Measurements from ENCODE around the gene C1orf232.

The C1orf232 gene

DNA sequence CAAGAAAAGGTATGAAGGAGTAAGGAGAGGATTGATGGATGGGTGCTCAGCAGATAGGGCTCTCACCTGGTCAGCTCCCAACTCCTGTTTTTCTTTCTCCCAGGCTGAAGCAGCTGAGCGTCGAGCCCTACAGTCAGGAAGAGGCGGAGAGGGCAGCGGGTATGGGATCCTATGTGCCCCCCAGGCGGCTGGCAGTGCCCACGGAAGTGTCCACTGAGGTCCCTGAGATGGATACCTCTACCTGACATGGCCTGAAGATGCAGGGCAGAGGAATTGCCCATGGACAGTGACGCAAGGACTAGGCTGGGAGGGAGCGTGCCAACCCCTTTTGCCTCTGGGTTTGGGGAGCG lies 1.7 kb upstream of the C1orf232 start:
- H3K4me3 ChIP-seq (ENCODE audit: low read depth in 1 of 2, low read length in 2 of 2): peak overlapping the region; percentile 56 to 84; a peak in 3 of 4 replicates
- H3K4me2 ChIP-seq (ENCODE audit: insufficient read depth, low read length): peak overlapping the region; percentile 81
- H3K79me2 ChIP-seq (ENCODE audit: insufficient read depth, low read length): peaks cover 3% of the 10 kb centered on the region; the same call in 1 of the 2 replicates
- TF ChIP-seq, protein P1, sequence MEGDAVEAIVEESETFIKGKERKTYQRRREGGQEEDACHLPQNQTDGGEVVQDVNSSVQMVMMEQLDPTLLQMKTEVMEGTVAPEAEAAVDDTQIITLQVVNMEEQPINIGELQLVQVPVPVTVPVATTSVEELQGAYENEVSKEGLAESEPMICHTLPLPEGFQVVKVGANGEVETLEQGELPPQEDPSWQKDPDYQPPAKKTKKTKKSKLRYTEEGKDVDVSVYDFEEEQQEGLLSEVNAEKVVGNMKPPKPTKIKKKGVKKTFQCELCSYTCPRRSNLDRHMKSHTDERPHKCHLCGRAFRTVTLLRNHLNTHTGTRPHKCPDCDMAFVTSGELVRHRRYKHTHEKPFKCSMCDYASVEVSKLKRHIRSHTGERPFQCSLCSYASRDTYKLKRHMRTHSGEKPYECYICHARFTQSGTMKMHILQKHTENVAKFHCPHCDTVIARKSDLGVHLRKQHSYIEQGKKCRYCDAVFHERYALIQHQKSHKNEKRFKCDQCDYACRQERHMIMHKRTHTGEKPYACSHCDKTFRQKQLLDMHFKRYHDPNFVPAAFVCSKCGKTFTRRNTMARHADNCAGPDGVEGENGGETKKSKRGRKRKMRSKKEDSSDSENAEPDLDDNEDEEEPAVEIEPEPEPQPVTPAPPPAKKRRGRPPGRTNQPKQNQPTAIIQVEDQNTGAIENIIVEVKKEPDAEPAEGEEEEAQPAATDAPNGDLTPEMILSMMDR (IDR thresholded peaks at IDR 0.05; ENCODE audit: borderline replicate concordance, extremely low read depth, low read length, poor library complexity, severe bottlenecking): no peak
- TF ChIP-seq EZH2 (IDR thresholded peaks at IDR 0.05; ENCODE audit: borderline replicate concordance, low read depth, low read length, severe bottlenecking): no peak
- H3K4me1 ChIP-seq (ENCODE audit: insufficient read depth, low read length): peaks cover 23% of the 10 kb centered on the region
- H3K27me3 ChIP-seq (ENCODE audit: insufficient read depth, low read length, poor library complexity): peaks cover 3% of the 10 kb centered on the region
- no peak for ATAC-seq (ENCODE audit: insufficient read depth, low read depth)
- peak overlapping the region; percentile 45; the same call in 1 of the 2 replicates for H3K27ac ChIP-seq (ENCODE audit: low read length)
- H3K36me3 ChIP-seq (ENCODE audit: insufficient read depth, low read length): peaks cover 5% of the 10 kb centered on the region
- no peaks in the 10 kb centered on the region for H4K20me1 ChIP-seq (ENCODE audit: insufficient read depth, low read length)
- H2AFZ ChIP-seq (ENCODE audit: low read depth, low read length): peak overlapping the region; percentile 95
- no peaks in the 10 kb centered on the region for H3K9me3 ChIP-seq (ENCODE audit: insufficient read depth, low read length, severe bottlenecking)
- H3K9ac ChIP-seq (ENCODE audit: low read depth, low read length): peak overlapping the region; percentile 83
- DNase-seq: no peak

DNA sequence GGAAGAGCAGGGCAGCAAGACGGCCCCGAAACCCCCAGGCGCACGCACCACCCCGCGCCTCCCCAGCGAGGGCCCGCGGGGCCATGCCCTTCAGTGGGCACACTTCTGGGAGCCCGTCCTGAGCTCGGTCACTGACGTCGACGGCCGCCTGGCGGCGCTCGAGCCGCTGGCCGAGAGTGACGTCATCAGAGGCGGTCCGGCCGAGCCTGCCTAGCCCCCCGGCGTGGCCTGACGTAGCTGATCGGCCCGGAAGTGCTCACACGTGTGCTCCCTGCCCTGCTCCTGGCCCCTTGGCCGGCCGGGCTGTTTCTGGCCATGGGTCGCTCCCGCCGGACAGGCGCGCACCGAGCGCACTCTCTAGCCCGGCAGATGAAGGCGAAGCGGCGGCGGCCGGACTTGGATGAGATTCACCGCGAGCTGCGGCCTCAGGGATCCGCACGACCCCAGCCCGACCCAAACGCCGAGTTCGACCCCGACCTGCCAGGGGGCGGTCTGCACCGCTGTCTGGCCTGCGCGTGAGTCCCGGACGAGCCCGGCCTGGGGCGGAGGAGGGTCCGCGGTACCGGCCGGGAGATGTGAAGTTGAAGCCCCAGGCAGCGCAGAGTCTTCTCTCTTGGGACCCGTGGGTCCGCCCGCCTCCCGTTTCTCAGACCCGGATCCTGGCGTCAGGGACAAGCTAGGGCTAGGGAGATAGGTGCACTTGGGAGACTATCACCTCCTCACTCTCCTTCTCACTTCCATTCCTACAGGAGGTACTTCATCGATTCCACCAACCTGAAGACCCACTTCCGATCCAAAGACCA lies 1.1 kb upstream of the C1orf232 start, which contains the start of gene ZNF593:
Gene ZNF593, plus strand, starts transcription at position 240 of the 803 bp plus-strand sequence. Its CDS starts 76 bp downstream, at position 316.
- H3K4me1 ChIP-seq (ENCODE audit: insufficient read depth, low read length): peaks cover 23% of the 10 kb centered on the region
- DNase-seq: peak; percentile 87
- peak within 1 kb of the TSS; percentile 45; the same call in 1 of the 2 replicates for H3K27ac ChIP-seq (ENCODE audit: low read length)
- peaks cover 5% of the 10 kb centered on the region for H3K36me3 ChIP-seq (ENCODE audit: insufficient read depth, low read length)
- peak within 1 kb of the TSS; percentile 81 for H3K4me2 ChIP-seq (ENCODE audit: insufficient read depth, low read length)
- TF ChIP-seq, protein P1 (IDR thresholded peaks at IDR 0.05; ENCODE audit: borderline replicate concordance, extremely low read depth, low read length, poor library complexity, severe bottlenecking): peak; percentile 87
- no peak for TF ChIP-seq EZH2 (IDR thresholded peaks at IDR 0.05; ENCODE audit: borderline replicate concordance, low read depth, low read length, severe bottlenecking)
- peaks cover 3% of the 10 kb centered on the region for H3K27me3 ChIP-seq (ENCODE audit: insufficient read depth, low read length, poor library complexity)
- ATAC-seq (ENCODE audit: insufficient read depth, low read depth): peak; percentile 89
- peak within 1 kb of the TSS; percentile 83 for H3K9ac ChIP-seq (ENCODE audit: low read depth, low read length)
- peak within 1 kb of the TSS; percentile 95 for H2AFZ ChIP-seq (ENCODE audit: low read depth, low read length)
- H3K9me3 ChIP-seq (ENCODE audit: insufficient read depth, low read length, severe bottlenecking): no peaks in the 10 kb centered on the region
- peaks cover 3% of the 10 kb centered on the region; the same call in 1 of the 2 replicates for H3K79me2 ChIP-seq (ENCODE audit: insufficient read depth, low read length)
- H3K4me3 ChIP-seq (ENCODE audit: low read depth in 1 of 2, low read length in 2 of 2): peak within 1 kb of the TSS; percentile 56 to 84; a peak in 3 of 4 replicates
- H4K20me1 ChIP-seq (ENCODE audit: insufficient read depth, low read length): no peaks in the 10 kb centered on the region

DNA sequence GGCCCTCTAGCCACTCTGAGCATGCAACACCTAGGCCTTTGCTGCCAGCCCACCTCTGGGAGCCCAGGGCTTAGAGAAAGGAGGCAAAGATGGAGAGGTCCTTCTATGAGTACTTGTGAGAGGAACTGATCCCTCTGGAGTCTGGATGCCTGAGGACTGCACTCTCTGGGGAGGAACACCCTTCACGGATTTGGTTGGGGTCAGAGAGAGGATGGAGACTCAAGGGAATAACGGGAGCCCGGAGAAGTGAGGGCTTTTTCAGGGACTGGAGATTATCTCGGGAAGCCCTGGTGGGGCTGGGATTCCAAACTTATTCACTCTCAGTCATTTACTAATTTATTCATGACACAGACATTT lies 413 bp upstream of the C1orf232 start:
- DNase-seq (no peak), ATAC-seq (ENCODE audit: insufficient read depth, low read depth) (no peak)
- Histone ChIP-seq H3K36me3 (ENCODE audit: insufficient read depth, low read length) (peaks cover 5% of the 10 kb centered on the region), H3K27ac (ENCODE audit: low read length) (no peak overlapping the region; the same call in 1 of the 2 replicates), H3K79me2 (ENCODE audit: insufficient read depth, low read length) (peaks cover 3% of the 10 kb centered on the region; the same call in 1 of the 2 replicates), H3K9me3 (ENCODE audit: insufficient read depth, low read length, severe bottlenecking) (no peaks in the 10 kb centered on the region), H2AFZ (ENCODE audit: low read depth, low read length) (peak overlapping the region; percentile 95), H3K27me3 (ENCODE audit: insufficient read depth, low read length, poor library complexity) (peaks cover 9% of the 10 kb centered on the region), H3K4me2 (ENCODE audit: insufficient read depth, low read length) (peak overlapping the region; percentile 81), H3K9ac (ENCODE audit: low read depth, low read length) (peak overlapping the region; percentile 83), H3K4me1 (ENCODE audit: insufficient read depth, low read length) (peaks cover 23% of the 10 kb centered on the region), H4K20me1 (ENCODE audit: insufficient read depth, low read length) (no peaks in the 10 kb centered on the region), H3K4me3 (ENCODE audit: low read depth in 1 of 2, low read length in 2 of 2) (peak overlapping the region in 1 of 2 experiments; percentile 84; a peak in 2 of 4 replicates)
- TF ChIP-seq EZH2 (IDR thresholded peaks at IDR 0.05; ENCODE audit: borderline replicate concordance, low read depth, low read length, severe bottlenecking): no peak
- TF ChIP-seq, protein P1 (IDR thresholded peaks at IDR 0.05; ENCODE audit: borderline replicate concordance, extremely low read depth, low read length, poor library complexity, severe bottlenecking): no peak

All from DND-41 (cell line).